ENCODE measurements around the gene ADCY7.
A peak's percentile ranks its signal among the peaks of the same experiment; 100 is the strongest.

The ADCY7 gene

GRCh38 chr16:50313596-50314478 is 47.5 kb downstream of the ADCY7 start:
- no peak for DNase-seq (ENCODE audit: low read depth in 2 of 2)

GRCh38 chr16:50314665-50315064 is 48.3 kb downstream of the ADCY7 start:
- no peak for DNase-seq (ENCODE audit: low read depth in 2 of 2)

GRCh38 chr16:50315346-50315997 is 49.1 kb downstream of the ADCY7 start:
- DNase-seq (ENCODE audit: low read depth in 2 of 2), result no peak

DNA sequence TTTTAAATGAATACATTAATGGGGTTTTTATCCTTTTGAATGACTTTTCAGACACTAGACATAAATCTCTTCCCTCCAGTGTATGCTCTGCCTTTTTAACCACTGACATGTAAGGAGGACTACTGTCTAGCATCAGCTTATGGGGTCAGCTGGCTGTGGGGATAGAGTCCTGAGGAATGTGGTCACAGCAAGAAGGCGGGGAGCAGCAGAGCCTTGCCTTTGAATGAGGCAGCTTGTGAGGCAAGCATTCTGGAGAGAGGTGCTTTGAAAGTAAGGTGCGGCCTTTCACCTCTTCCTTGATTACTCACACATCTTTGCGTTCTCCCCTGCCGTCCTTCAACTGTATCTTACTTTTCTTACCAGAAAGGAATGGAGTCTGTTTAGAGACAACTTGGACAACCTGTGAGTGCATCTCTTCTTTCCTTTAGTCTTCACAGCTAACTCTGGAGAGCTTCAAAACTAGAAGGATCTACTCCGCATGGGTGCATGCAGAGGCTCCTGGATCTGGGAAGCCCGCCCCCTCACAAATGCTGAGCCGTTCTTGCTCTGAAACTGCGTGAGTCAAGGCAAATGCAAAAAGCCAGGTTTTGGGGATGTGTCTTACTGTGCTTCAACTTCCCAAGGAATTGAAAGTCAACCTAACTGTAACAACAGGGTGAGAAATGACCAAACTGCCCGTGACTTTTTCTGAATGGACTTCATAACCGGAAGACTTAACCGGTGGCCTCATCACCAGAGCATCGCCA is 49.9 kb downstream of the ADCY7 start:
- no peak for DNase-seq (ENCODE audit: low read depth in 2 of 2)

- DNase-seq (ENCODE audit: low read depth in 2 of 2), result no peak
Measured at GRCh38 chr16:50316848-50317630, 50.7 kb downstream of the ADCY7 start.

GRCh38 chr16:50318796-50319578 is 52.6 kb downstream of the ADCY7 start:
- DNase-seq (ENCODE audit: low read depth in 2 of 2), result no peak

DNA sequence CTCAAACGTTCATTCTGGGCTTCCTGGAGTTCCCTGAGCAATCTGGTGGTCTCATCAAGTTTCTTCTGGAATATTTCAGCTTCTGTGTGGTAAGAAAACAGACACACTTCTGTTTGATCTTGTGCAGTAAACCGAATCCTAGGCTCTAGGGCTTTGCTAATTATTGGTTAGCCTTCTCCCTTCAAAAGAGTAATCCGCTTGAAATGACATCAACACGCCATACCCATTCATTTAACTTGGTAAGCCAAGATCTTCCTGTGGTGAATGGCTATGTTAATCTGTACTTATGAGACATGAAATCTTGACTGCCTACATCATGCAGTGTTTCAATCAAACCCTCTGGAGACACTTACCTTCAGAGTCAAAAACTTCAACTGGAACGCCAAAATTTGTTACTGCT is 54.0 kb downstream of the ADCY7 start:
- no peak for DNase-seq (ENCODE audit: low read depth in 2 of 2)

GRCh38 chr16:50322333-50322732 is 56.0 kb downstream of the ADCY7 start:
- DNase-seq (ENCODE audit: low read depth in 2 of 2), result no peak

GRCh38 chr16:50323335-50324011 is 57.1 kb downstream of the ADCY7 start:
- no peak for DNase-seq (ENCODE audit: low read depth in 2 of 2)

DNA sequence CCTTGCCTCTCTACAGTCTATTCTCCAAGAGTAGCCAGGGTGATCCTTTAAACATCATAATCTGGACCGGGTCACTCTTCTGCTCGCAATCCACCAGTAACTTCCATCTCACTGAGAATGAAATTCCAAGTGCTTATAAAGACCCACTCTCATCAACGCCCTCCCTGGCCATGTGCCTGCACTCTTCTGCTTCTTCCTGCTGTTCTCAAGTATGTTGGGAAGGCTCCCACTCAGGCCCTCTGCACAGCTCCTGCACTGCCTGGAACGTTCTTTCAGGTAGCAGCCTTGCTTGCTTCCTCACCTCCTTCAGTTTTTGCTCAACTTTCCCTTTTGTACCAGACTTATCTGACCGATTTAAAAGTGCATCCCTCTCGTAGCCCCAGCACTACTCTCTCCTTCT is 58.0 kb downstream of the ADCY7 start:
- DNase-seq (ENCODE audit: low read depth in 2 of 2), result no peak

DNA sequence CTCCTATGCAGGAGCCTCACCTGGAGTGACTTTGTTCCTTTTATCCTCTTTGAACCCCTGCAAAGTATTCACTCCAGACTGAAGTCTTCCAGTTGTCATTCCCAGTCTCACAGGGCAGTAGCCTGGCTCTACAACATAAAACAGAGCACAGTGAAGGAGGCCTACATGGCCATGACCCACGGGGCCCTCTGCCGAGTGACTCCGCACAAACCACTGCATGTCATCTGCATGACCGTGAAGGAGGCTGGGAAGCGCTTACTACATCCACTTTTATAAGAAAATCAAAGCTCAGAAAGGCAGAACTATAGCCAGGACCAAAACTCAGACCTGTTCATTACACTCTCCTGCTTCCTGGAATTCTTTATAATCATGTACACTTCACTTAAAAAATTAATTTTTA is 59.9 kb downstream of the ADCY7 start:
- no peak for DNase-seq (ENCODE audit: low read depth in 2 of 2)

- DNase-seq (ENCODE audit: low read depth in 2 of 2), result peak; percentile 41 to 60
Measured at GRCh38 chr16:50326835-50327465, 60.6 kb downstream of the ADCY7 start.

GRCh38 chr16:50329446-50330189 is 63.3 kb downstream of the ADCY7 start:
- DNase-seq (ENCODE audit: low read depth in 2 of 2), result no peak

DNA sequence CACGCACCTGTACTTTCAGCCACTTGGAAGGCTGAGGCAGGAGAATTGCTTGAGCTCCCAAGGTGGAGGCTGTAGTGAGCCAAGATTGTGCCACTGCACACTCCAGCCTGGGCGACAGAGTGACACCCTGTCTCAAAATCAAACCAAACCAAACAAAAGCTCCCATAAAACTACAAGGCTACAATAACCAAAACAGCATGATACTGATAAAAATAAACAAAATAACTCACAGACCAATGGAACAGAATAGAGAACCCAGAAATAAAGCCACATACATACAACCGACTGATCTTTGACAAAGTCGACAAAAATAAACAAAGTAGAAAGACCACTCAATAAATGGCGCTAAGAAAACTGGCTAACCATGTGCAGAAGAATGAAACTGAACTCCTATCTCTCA is 65.2 kb downstream of the ADCY7 start:
- no peak for DNase-seq (ENCODE audit: low read depth in 2 of 2)

DNA sequence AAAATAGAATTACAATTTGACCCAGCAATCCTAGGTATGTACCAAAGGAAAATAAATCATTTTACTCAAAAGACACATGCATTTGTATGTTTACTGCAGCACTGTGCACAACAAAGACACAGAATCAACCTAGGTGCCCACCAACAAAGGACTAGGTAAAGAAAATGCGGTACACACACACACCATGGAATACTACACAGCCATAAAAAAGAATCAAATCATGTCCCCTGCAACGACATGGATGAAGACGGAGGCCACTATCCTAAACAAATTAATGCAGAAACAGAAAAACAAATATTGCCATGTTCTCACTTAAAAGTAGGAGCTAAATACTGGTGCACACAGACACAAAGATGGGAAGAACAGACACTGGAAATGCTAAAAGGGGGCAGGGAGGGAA is 66.2 kb downstream of the ADCY7 start:
- DNase-seq (ENCODE audit: low read depth in 2 of 2), result no peak

- DNase-seq (ENCODE audit: low read depth in 2 of 2), result no peak
Measured at GRCh38 chr16:50334106-50334975, 68.0 kb downstream of the ADCY7 start.

DNA sequence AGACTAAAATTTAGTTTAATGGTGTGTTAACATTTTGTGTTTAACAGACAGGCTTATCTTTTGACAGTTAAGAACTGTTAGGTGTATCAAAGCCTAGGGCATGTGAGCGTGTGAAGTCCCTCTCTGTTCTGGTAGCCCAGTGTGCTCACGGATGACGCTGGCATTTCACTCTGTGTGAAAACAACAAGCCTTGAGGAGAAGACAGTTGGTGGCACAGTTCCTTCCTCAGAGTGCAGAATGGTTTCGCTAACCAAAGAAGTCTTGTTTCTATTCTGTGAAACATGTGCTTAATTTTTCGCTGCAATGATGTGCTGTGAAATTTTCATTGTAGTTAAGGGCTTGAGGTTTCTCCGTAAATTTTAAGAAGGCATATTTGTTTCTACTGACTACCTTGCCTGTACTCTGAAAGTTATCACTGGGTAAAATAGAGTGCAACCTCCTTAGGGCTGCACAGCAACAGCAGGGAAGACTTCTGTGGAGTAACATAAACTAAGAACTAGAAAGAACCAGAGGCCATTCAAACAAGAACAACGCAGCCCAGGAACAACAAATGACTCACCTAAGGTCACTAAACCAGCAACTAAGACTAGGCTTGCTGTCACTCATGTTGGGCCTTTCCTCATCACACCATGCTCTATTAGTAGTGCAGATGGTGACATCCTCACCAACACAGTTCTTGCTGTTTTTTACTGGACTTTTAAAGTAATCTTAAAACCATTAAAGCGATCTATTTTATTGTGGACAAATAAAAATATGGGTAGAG is 69.0 kb downstream of the ADCY7 start:
- DNase-seq (ENCODE audit: low read depth in 2 of 2), result no peak

Measured in stimulated activated CD4-positive, alpha-beta T cell treated with anti-CD3 and anti-CD28 coated beads, Interleukin-4, amount 100 ng/mL, for 48 hours (primary cell).